Karpas-422 (cell line): ENCODE results near the gene SMG6. TPM values are rescaled to one million over a fixed set of nuclear protein-coding genes. Genes with fewer than 3 reads are reported as not detected.
A peak's percentile ranks its signal among the peaks of the same experiment; 100 is the strongest.

Source experiments
- DNase-seq: peaks from one replicate; pipeline ENCODE4 v3.0.0-alpha.2; 2015
- H2AFZ ChIP-seq: fragments of 200-600 bp; sonication (generic); 2 replicates; pipeline ENCODE4 v1.6.1; 2014; ENCODE audit warnings: antibody characterized with exemption, low read length, mixed read lengths
- H3K27ac ChIP-seq: fragments of 200-600 bp; sonication (generic); 2 replicates; pipeline ENCODE4 v1.5.1; 2014; ENCODE audit warnings: mild to moderate bottlenecking, low read length, moderate library complexity
- H3K27me3 ChIP-seq: fragments of 200-600 bp; sonication (generic); 2 replicates; pipeline ENCODE4 v1.6.1; 2014; ENCODE audit warnings: low read length, mixed read lengths
- H3K36me3 ChIP-seq: fragments of 200-600 bp; sonication (generic); 2 replicates; pipeline ENCODE4 v1.6.1; 2014; ENCODE audit warnings: low read length, mixed read lengths; ENCODE audit not compliant: insufficient read depth
- H3K4me1 ChIP-seq: fragments of 200-600 bp; sonication (generic); 2 replicates; pipeline ENCODE4 v1.6.1; 2014; ENCODE audit warnings: mild to moderate bottlenecking, low read length, mixed read lengths
- H3K4me2 ChIP-seq: fragments of 200-600 bp; sonication (generic); 2 replicates; pipeline ENCODE4 v1.6.1; 2014; ENCODE audit warnings: low read length, low read depth, mild to moderate bottlenecking; ENCODE audit not compliant: poor library complexity, severe bottlenecking
- H3K4me3 ChIP-seq: fragments of 200-600 bp; sonication (generic); 2 replicates; pipeline ENCODE4 v1.5.1; 2014; ENCODE audit warnings: mild to moderate bottlenecking, antibody characterized with exemption, low read length, mixed read lengths
- H3K79me2 ChIP-seq: fragments of 200-600 bp; sonication (generic); 2 replicates; pipeline ENCODE4 v1.6.1; 2014; ENCODE audit warnings: mild to moderate bottlenecking, low read length, mixed read lengths
- H3K9ac ChIP-seq: fragments of 200-600 bp; sonication (generic); 2 replicates; pipeline ENCODE4 v1.6.0; 2014; ENCODE audit warnings: low read length
- H3K9me2 ChIP-seq: fragments of 200-600 bp; sonication (generic), shearing (Covaris generic); replicated peaks from 2 replicates; pipeline ENCODE4 v1.6.0; 2014; ENCODE audit warnings: mild to moderate bottlenecking, low read length, moderate library complexity; ENCODE audit not compliant: insufficient read depth
- H3K9me3 ChIP-seq: fragments of 300-700, 200-600 bp; sonication (generic); 2 replicates; pipeline ENCODE4 v1.6.1; 2014; ENCODE audit warnings: low read length, mixed read lengths
- H4K20me1 ChIP-seq: fragments of 200-600 bp; sonication (generic); 2 replicates; pipeline ENCODE4 v1.6.1; 2014; ENCODE audit warnings: mild to moderate bottlenecking, antibody characterized with exemption, low read length, low read depth; ENCODE audit not compliant: insufficient read depth
- total RNA-seq: library from RNA; depleted of rRNA; stranded (reverse); fragments of >200 nt; shearing (Covaris generic); gene quantifications from 2 replicates; pipeline ENCODE4 v1.2.3, GENCODE V29; 2014; ENCODE audit warnings: low replicate concordance

The SMG6 gene
- total RNA-seq, 1 experiment from 2014 or later, result 10.2 TPM

- no peaks in the 10 kb centered on the region for H3K9me2 ChIP-seq
- peak overlapping the region; percentile 16; the same call in 1 of the 2 replicates for H2AFZ ChIP-seq
- H3K4me1 ChIP-seq, result peaks cover 26% of the 10 kb centered on the region
- peaks cover 77% of the 10 kb centered on the region for H3K79me2 ChIP-seq
- no peaks in the 10 kb centered on the region for H3K27me3 ChIP-seq
- peak overlapping the region; percentile 81 for H3K4me2 ChIP-seq
- peak overlapping the region; percentile 94 for H3K9ac ChIP-seq
- H3K9me3 ChIP-seq, result no peaks in the 10 kb centered on the region
- H3K36me3 ChIP-seq, result peaks cover 30% of the 10 kb centered on the region
- DNase-seq, result peak; percentile 83
- no peaks in the 10 kb centered on the region for H4K20me1 ChIP-seq
- H3K27ac ChIP-seq, result peak overlapping the region; percentile 69
- H3K4me3 ChIP-seq, result peak overlapping the region; percentile 91
Measured at GRCh38 chr17:2337544-2338314, 34.1 kb upstream of the SMG6 start.

- DNase-seq, result peak; percentile 91
- Histone ChIP-seq H3K9me2 (no peaks in the 10 kb centered on the region), H3K4me3 (peak within 1 kb of the TSS; percentile 91), H3K27ac (peak within 1 kb of the TSS; percentile 69), H3K9ac (peak within 1 kb of the TSS; percentile 94), H3K9me3 (no peaks in the 10 kb centered on the region), H3K4me1 (peaks cover 26% of the 10 kb centered on the region), H3K4me2 (peak within 1 kb of the TSS; percentile 86), H2AFZ (peak within 1 kb of the TSS; percentile 71; the same call in 1 of the 2 replicates), H4K20me1 (no peaks in the 10 kb centered on the region), H3K27me3 (no peaks in the 10 kb centered on the region), H3K36me3 (peaks cover 35% of the 10 kb centered on the region), H3K79me2 (peaks cover 80% of the 10 kb centered on the region)
Measured at GRCh38 chr17:2336852-2337543, 33.4 kb upstream of the SMG6 start, which contains the start of gene SGSM2. TSS of gene SGSM2 (plus strand) at chr17:2337501. CDS start at chr17:2337689, 188 bp downstream.

GRCh38 chr17:2336215-2336851 lies 32.7 kb upstream of the SMG6 start, which contains the start of gene TSR1:
TSS of gene TSR1 (minus strand) at chr17:2336457. CDS start at chr17:2336427, 30 bp downstream.
- Histone ChIP-seq H3K36me3 (peaks cover 41% of the 10 kb centered on the region), H2AFZ (peak within 1 kb of the TSS; percentile 71; the same call in 1 of the 2 replicates), H3K9me3 (no peaks in the 10 kb centered on the region), H3K4me2 (peak within 1 kb of the TSS; percentile 86), H3K4me1 (peaks cover 26% of the 10 kb centered on the region), H3K9me2 (no peaks in the 10 kb centered on the region), H3K27me3 (no peaks in the 10 kb centered on the region), H3K27ac (peak within 1 kb of the TSS; percentile 66), H3K79me2 (peaks cover 81% of the 10 kb centered on the region), H4K20me1 (no peaks in the 10 kb centered on the region), H3K4me3 (peak within 1 kb of the TSS; percentile 91), H3K9ac (peak within 1 kb of the TSS; percentile 94)
- DNase-seq, result peak; percentile 96

GRCh38 chr17:2335726-2336214 lies 32.2 kb upstream of the SMG6 start:
- H3K79me2 ChIP-seq, result peaks cover 81% of the 10 kb centered on the region
- H2AFZ ChIP-seq, result no peak overlapping the region
- H3K4me3 ChIP-seq, result peak overlapping the region; percentile 91
- peaks cover 26% of the 10 kb centered on the region for H3K4me1 ChIP-seq
- no peaks in the 10 kb centered on the region for H3K9me3 ChIP-seq
- H3K27ac ChIP-seq, result peak overlapping the region; percentile 61
- H3K9ac ChIP-seq, result peak overlapping the region; percentile 94
- H4K20me1 ChIP-seq, result no peaks in the 10 kb centered on the region
- H3K27me3 ChIP-seq, result no peaks in the 10 kb centered on the region
- no peaks in the 10 kb centered on the region for H3K9me2 ChIP-seq
- peak; percentile 58 for DNase-seq
- peaks cover 47% of the 10 kb centered on the region for H3K36me3 ChIP-seq
- H3K4me2 ChIP-seq, result peak overlapping the region; percentile 86

GRCh38 chr17:2331303-2331702 lies 27.7 kb upstream of the SMG6 start:
- no peaks in the 10 kb centered on the region for H3K9me2 ChIP-seq
- H3K4me2 ChIP-seq, result no peak overlapping the region
- H3K27me3 ChIP-seq, result no peaks in the 10 kb centered on the region
- H3K9me3 ChIP-seq, result no peaks in the 10 kb centered on the region
- peak; percentile 52 for DNase-seq
- peaks cover 76% of the 10 kb centered on the region for H3K36me3 ChIP-seq
- H3K9ac ChIP-seq, result no peak overlapping the region
- peaks cover 10% of the 10 kb centered on the region; the same call in 1 of the 2 replicates for H4K20me1 ChIP-seq
- peaks cover 16% of the 10 kb centered on the region for H3K4me1 ChIP-seq
- no peak overlapping the region for H3K4me3 ChIP-seq
- H3K79me2 ChIP-seq, result peaks cover 66% of the 10 kb centered on the region
- no peak overlapping the region for H3K27ac ChIP-seq
- no peak overlapping the region for H2AFZ ChIP-seq

- Histone ChIP-seq H3K36me3 (peaks cover 45% of the 10 kb centered on the region), H3K27ac (no peak overlapping the region), H3K9me3 (no peaks in the 10 kb centered on the region), H3K9ac (no peak overlapping the region), H3K27me3 (no peaks in the 10 kb centered on the region), H4K20me1 (0 out of 2 replicates have a peak, but pooled peaks cover 3% of the 10 kb centered on the region), H3K9me2 (no peaks in the 10 kb centered on the region), H3K4me1 (no peaks in the 10 kb centered on the region), H3K4me3 (no peak overlapping the region), H2AFZ (no peak overlapping the region), H3K4me2 (no peak overlapping the region), H3K79me2 (peaks cover 4% of the 10 kb centered on the region; the same call in 1 of the 2 replicates)
- DNase-seq, result no peak
Measured at GRCh38 chr17:2323629-2324314, 20.2 kb upstream of the SMG6 start.

- Histone ChIP-seq H3K9me2 (no peaks in the 10 kb centered on the region), H2AFZ (no peak overlapping the region), H3K27me3 (no peaks in the 10 kb centered on the region), H3K4me1 (no peaks in the 10 kb centered on the region), H3K4me3 (no peak overlapping the region), H3K9me3 (no peaks in the 10 kb centered on the region), H3K4me2 (no peak overlapping the region), H3K79me2 (0 out of 2 replicates have a peak, but pooled peaks cover 4% of the 10 kb centered on the region), H3K9ac (no peak overlapping the region), H4K20me1 (0 out of 2 replicates have a peak, but pooled peaks cover 2% of the 10 kb centered on the region), H3K27ac (no peak overlapping the region), H3K36me3 (peaks cover 35% of the 10 kb centered on the region)
- DNase-seq, result no peak
Measured at GRCh38 chr17:2321399-2321798, 17.8 kb upstream of the SMG6 start.
